ENCODE measurements around the gene RNF208. TPM values are rescaled to one million over a fixed set of nuclear protein-coding genes. Genes with fewer than 3 reads are reported as not detected.

RNF208 gene
- total and polyA plus RNA-seq, 9 of the 15 experiments (the other 6 are each of a cell fraction or from before 2014, with no cell fraction given) = 0.15 to 6.9 (median 0.50) TPM; not detected in 2

DNA sequence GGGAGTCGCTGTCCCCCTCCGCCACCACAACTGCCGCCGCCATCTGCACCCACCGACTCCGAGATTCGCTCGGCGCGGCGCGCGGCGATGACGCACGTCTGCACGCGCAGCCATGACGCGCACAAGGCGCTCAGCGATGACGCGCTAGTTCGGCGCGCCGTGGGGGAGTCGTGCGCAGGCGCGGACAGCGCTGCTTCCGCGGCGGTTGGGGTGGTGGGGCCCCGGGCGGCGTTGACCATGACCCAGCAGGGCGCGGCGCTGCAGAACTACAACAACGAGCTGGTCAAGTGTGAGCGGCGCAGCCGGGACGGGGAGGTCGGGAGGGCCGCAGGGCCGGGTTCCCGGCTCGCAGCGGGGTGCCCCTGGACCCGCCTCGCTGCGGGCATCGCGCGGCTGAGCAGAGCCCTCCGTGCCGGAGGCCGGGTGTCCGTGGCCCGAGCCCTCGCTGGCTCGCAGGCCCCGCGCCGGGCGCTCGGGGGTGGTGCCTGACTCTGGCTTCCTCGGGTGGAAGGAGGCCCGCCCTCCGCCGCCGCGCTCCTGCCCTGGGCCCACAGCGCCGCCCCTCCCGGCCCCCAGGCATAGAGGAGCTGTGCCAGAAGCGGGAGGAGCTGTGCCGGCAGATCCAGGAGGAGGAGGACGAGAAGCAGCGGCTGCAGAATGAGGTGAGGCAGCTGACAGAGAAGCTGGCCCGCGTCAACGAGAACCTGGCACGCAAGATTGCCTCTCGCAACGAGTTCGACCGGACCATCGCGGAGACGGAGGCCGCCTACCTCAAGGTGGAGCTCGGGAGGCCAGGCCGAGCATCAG, 33.3 kb downstream of the RNF208 start, which contains the start of the genes ANAPC2 and SSNA1 (continued):
- TF ChIP-seq FOXA1 (IDR thresholded peaks at IDR 0.05; ENCODE audit: borderline replicate concordance) (no peak), PHF21A (IDR thresholded peaks at IDR 0.05; ENCODE audit: borderline replicate concordance, low read depth) (no peak), CBX2 (IDR thresholded peaks at IDR 0.05; ENCODE audit: insufficient read depth, low read length, poor library complexity, severe bottlenecking) (no peak), ZNF384 (IDR thresholded peaks at IDR 0.05; ENCODE audit: low read depth, low read length) (peak; percentile 51), U2AF1 (optimal IDR thresholded peaks at IDR 0.05; ENCODE audit: low read depth, low read length) (peak; percentile 96), XRCC4 (IDR thresholded peaks at IDR 0.05; ENCODE audit: extremely low read depth, insufficient read depth, insufficient read length) (no peak), PRPF4 (IDR thresholded peaks at IDR 0.05; ENCODE audit: insufficient read depth, low read depth, low read length, poor library complexity, severe bottlenecking) (peak; percentile 74), ZNF77 (CRISPR knock-in tag; IDR thresholded peaks at IDR 0.05) (no peak), BCOR (IDR thresholded peaks at IDR 0.05) (peak; percentile 57), NCOA6 (IDR thresholded peaks at IDR 0.05) (no peak), KLF16 (IDR thresholded peaks at IDR 0.05) (no peak), SRSF9 (IDR thresholded peaks at IDR 0.05; ENCODE audit: borderline replicate concordance, low read depth, low read length) (no peak)
- TF ChIP-seq, protein P1, sequence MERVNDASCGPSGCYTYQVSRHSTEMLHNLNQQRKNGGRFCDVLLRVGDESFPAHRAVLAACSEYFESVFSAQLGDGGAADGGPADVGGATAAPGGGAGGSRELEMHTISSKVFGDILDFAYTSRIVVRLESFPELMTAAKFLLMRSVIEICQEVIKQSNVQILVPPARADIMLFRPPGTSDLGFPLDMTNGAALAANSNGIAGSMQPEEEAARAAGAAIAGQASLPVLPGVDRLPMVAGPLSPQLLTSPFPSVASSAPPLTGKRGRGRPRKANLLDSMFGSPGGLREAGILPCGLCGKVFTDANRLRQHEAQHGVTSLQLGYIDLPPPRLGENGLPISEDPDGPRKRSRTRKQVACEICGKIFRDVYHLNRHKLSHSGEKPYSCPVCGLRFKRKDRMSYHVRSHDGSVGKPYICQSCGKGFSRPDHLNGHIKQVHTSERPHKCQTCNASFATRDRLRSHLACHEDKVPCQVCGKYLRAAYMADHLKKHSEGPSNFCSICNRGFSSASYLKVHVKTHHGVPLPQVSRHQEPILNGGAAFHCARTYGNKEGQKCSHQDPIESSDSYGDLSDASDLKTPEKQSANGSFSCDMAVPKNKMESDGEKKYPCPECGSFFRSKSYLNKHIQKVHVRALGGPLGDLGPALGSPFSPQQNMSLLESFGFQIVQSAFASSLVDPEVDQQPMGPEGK (CRISPR knock-in tag; IDR thresholded peaks at IDR 0.05; ENCODE audit: borderline replicate concordance) = no peak
- TF ChIP-seq, protein P2, sequence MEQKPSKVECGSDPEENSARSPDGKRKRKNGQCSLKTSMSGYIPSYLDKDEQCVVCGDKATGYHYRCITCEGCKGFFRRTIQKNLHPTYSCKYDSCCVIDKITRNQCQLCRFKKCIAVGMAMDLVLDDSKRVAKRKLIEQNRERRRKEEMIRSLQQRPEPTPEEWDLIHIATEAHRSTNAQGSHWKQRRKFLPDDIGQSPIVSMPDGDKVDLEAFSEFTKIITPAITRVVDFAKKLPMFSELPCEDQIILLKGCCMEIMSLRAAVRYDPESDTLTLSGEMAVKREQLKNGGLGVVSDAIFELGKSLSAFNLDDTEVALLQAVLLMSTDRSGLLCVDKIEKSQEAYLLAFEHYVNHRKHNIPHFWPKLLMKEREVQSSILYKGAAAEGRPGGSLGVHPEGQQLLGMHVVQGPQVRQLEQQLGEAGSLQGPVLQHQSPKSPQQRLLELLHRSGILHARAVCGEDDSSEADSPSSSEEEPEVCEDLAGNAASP (IDR thresholded peaks at IDR 0.05) = no peak
- TF ChIP-seq, protein P3, sequence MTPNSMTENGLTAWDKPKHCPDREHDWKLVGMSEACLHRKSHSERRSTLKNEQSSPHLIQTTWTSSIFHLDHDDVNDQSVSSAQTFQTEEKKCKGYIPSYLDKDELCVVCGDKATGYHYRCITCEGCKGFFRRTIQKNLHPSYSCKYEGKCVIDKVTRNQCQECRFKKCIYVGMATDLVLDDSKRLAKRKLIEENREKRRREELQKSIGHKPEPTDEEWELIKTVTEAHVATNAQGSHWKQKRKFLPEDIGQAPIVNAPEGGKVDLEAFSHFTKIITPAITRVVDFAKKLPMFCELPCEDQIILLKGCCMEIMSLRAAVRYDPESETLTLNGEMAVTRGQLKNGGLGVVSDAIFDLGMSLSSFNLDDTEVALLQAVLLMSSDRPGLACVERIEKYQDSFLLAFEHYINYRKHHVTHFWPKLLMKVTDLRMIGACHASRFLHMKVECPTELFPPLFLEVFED (CRISPR knock-in tag; conservative IDR thresholded peaks at IDR 0.05) = no peak
- TF ChIP-seq, protein P4, sequence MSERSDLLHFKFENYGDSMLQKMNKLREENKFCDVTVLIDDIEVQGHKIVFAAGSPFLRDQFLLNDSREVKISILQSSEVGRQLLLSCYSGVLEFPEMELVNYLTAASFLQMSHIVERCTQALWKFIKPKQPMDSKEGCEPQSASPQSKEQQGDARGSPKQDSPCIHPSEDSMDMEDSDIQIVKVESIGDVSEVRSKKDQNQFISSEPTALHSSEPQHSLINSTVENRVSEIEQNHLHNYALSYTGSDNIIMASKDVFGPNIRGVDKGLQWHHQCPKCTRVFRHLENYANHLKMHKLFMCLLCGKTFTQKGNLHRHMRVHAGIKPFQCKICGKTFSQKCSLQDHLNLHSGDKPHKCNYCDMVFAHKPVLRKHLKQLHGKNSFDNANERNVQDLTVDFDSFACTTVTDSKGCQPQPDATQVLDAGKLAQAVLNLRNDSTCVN (CRISPR knock-in tag; IDR thresholded peaks at IDR 0.05) = no peak
- TF ChIP-seq, protein P5, sequence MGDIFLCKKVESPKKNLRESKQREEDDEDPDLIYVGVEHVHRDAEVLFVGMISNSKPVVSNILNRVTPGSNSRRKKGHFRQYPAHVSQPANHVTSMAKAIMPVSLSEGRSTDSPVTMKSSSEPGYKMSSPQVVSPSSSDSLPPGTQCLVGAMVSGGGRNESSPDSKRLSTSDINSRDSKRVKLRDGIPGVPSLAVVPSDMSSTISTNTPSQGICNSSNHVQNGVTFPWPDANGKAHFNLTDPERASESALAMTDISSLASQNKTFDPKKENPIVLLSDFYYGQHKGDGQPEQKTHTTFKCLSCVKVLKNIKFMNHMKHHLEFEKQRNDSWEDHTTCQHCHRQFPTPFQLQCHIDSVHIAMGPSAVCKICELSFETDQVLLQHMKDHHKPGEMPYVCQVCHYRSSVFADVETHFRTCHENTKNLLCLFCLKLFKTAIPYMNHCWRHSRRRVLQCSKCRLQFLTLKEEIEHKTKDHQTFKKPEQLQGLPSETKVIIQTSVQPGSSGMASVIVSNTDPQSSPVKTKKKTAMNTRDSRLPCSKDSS (IDR thresholded peaks at IDR 0.05; ENCODE audit: low read depth, partially characterized antibody) = no peak
- TF ChIP-seq, protein P6, sequence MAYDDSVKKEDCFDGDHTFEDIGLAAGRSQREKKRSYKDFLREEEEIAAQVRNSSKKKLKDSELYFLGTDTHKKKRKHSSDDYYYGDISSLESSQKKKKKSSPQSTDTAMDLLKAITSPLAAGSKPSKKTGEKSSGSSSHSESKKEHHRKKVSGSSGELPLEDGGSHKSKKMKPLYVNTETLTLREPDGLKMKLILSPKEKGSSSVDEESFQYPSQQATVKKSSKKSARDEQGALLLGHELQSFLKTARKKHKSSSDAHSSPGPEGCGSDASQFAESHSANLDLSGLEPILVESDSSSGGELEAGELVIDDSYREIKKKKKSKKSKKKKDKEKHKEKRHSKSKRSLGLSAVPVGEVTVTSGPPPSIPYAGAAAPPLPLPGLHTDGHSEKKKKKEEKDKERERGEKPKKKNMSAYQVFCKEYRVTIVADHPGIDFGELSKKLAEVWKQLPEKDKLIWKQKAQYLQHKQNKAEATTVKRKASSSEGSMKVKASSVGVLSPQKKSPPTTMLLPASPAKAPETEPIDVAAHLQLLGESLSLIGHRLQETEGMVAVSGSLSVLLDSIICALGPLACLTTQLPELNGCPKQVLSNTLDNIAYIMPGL (CRISPR knock-in tag; IDR thresholded peaks at IDR 0.05) = peak; percentile 72; the same call in 1 of the 2 replicates

All from K562 (cell line).